SK-N-MC (cell line): ENCODE results near the gene FOXO1.

Source experiments
- DNase-seq: peaks from one replicate; pipeline ENCODE4 v3.0.0-alpha.2; 2011; ENCODE audit warnings: low read depth, low spot score
- H3K27ac ChIP-seq: fragments of 200-600 bp; sonication (generic); 2 replicates; pipeline ENCODE4 v1.5.1; 2016; ENCODE audit warnings: mixed run types
- H3K36me3 ChIP-seq: fragments of 200-600 bp; sonication (generic); 2 replicates; pipeline ENCODE4 v1.6.1; 2017; ENCODE audit warnings: antibody characterized with exemption, low read length, mixed read lengths; ENCODE audit not compliant: insufficient read depth
- H3K4me3 ChIP-seq: fragments of 200-600 bp; sonication (generic); 2 replicates; pipeline ENCODE4 v1.5.1; 2016
- H3K9ac ChIP-seq: fragments of 200-600 bp; sonication (generic); 2 replicates; pipeline ENCODE4 v1.8.0; 2017; ENCODE audit warnings: mixed run types, mixed read lengths; ENCODE audit not compliant: insufficient read length
- H3K9me3 ChIP-seq: fragments of 200-600 bp; sonication (generic); 2 replicates; pipeline ENCODE4 v1.6.1; 2017; ENCODE audit warnings: low read depth, mild to moderate bottlenecking, antibody characterized with exemption, low read length, moderate library complexity, mixed read lengths
- EZH2 ChIP-seq: fragments of 200-600 bp; sonication (generic); IDR thresholded peaks from one replicate; pipeline ENCODE4 v1.6.1; 2017; ENCODE audit warnings: antibody characterized with exemption
- FOXP2 ChIP-seq: optimal IDR thresholded peaks from 2 replicates; pipeline ENCODE3; 2011; ENCODE audit warnings: mild to moderate bottlenecking, moderate library complexity; ENCODE audit not compliant: insufficient read depth; ENCODE audit errors: extremely low read length, control extremely low read depth
- POLR2AphosphoS5 ChIP-seq: IDR thresholded peaks from 2 replicates; pipeline ENCODE4 v1.6.1; 2012; ENCODE audit warnings: mild to moderate bottlenecking, low read depth, low read length, borderline replicate concordance

FOXO1 gene

GRCh38 chr13:40599124-40599523, 67.3 kb downstream of the FOXO1 start:
- H3K9ac ChIP-seq, result no peak overlapping the region
- H3K4me3 ChIP-seq, result no peak overlapping the region
- DNase-seq, result no peak
- no peak for TF ChIP-seq FOXP2
- TF ChIP-seq EZH2, result no peak
- no peak for TF ChIP-seq POLR2AphosphoS5
- H3K36me3 ChIP-seq, result no peaks in the 10 kb centered on the region
- H3K27ac ChIP-seq, result no peak overlapping the region
- no peaks in the 10 kb centered on the region for H3K9me3 ChIP-seq

- H3K9me3 ChIP-seq, result no peaks in the 10 kb centered on the region
- DNase-seq, result no peak
- H3K9ac ChIP-seq, result no peak overlapping the region
- no peak overlapping the region for H3K27ac ChIP-seq
- no peak for TF ChIP-seq FOXP2
- TF ChIP-seq POLR2AphosphoS5, result no peak
- TF ChIP-seq EZH2, result no peak
- H3K36me3 ChIP-seq, result no peaks in the 10 kb centered on the region
- H3K4me3 ChIP-seq, result no peak overlapping the region
Measured at GRCh38 chr13:40598569-40598968, 67.9 kb downstream of the FOXO1 start.

- H3K9ac ChIP-seq, result no peak overlapping the region
- DNase-seq, result no peak
- no peaks in the 10 kb centered on the region for H3K9me3 ChIP-seq
- H3K36me3 ChIP-seq, result no peaks in the 10 kb centered on the region
- no peak overlapping the region for H3K4me3 ChIP-seq
- TF ChIP-seq POLR2AphosphoS5 (no peak), EZH2 (no peak), FOXP2 (no peak)
- no peak overlapping the region for H3K27ac ChIP-seq
Measured at GRCh38 chr13:40597735-40598365, 68.6 kb downstream of the FOXO1 start.

- Histone ChIP-seq H3K36me3 (no peaks in the 10 kb centered on the region), H3K27ac (no peak overlapping the region), H3K9ac (no peak overlapping the region), H3K9me3 (no peaks in the 10 kb centered on the region), H3K4me3 (no peak overlapping the region)
- TF ChIP-seq EZH2 (no peak), POLR2AphosphoS5 (no peak), FOXP2 (no peak)
- no peak for DNase-seq
Measured at GRCh38 chr13:40596484-40596883, 70.0 kb downstream of the FOXO1 start.

GRCh38 chr13:40595693-40596092, 70.7 kb downstream of the FOXO1 start:
- TF ChIP-seq FOXP2 (no peak), POLR2AphosphoS5 (no peak), EZH2 (no peak)
- no peaks in the 10 kb centered on the region for H3K36me3 ChIP-seq
- H3K4me3 ChIP-seq, result no peak overlapping the region
- DNase-seq, result no peak
- H3K9me3 ChIP-seq, result no peaks in the 10 kb centered on the region
- H3K9ac ChIP-seq, result no peak overlapping the region
- H3K27ac ChIP-seq, result no peak overlapping the region

- no peak for TF ChIP-seq EZH2
- TF ChIP-seq POLR2AphosphoS5, result no peak
- TF ChIP-seq FOXP2, result no peak
- DNase-seq, result no peak
- Histone ChIP-seq H3K9me3 (no peaks in the 10 kb centered on the region), H3K9ac (no peak overlapping the region), H3K27ac (no peak overlapping the region), H3K36me3 (no peaks in the 10 kb centered on the region), H3K4me3 (no peak overlapping the region)
Measured at GRCh38 chr13:40592035-40592434, 74.4 kb downstream of the FOXO1 start.

GRCh38 chr13:40591091-40591490, 75.3 kb downstream of the FOXO1 start:
- Histone ChIP-seq H3K27ac (no peak overlapping the region), H3K9ac (no peak overlapping the region), H3K9me3 (no peaks in the 10 kb centered on the region), H3K36me3 (no peaks in the 10 kb centered on the region), H3K4me3 (no peak overlapping the region)
- DNase-seq, result no peak
- TF ChIP-seq FOXP2, result no peak
- no peak for TF ChIP-seq POLR2AphosphoS5
- no peak for TF ChIP-seq EZH2

- Histone ChIP-seq H3K9me3 (no peaks in the 10 kb centered on the region), H3K9ac (no peak overlapping the region), H3K36me3 (no peaks in the 10 kb centered on the region), H3K4me3 (no peak overlapping the region), H3K27ac (no peak overlapping the region)
- TF ChIP-seq FOXP2 (no peak), EZH2 (no peak), POLR2AphosphoS5 (no peak)
- no peak for DNase-seq
Measured at GRCh38 chr13:40590112-40590862, 76.2 kb downstream of the FOXO1 start.
